Right lobe of liver (tissue), 4 donors: ENCODE measurements around the gene HEXD.

Experiments
- CTCF ChIP-seq, 4 donors: fragments of 200-600 bp in 3 of 4; fragments of 450-650 bp in 1 of 4; IDR thresholded peaks; one replicate each; pipeline versions ENCODE4 v1.5.1 to v1.8.0; 2016 to 2022; ENCODE audit warnings: antibody characterized with exemption in 4 of 4, mild to moderate bottlenecking in 2 of 4
- POLR2A ChIP-seq: fragments of 450-650 bp; IDR thresholded peaks from one replicate; pipeline ENCODE4 v1.6.1; 2017; ENCODE audit warnings: antibody characterized with exemption, mild to moderate bottlenecking
- donor health status: DM: no; HTN: no; CAD: no.
- donor health status: DM: no; HTN: no; CAD: no.
- donor health status: DM: no; HTN: yes; CAD: no.

- no peak for TF ChIP-seq CTCF (IDR thresholded peaks at IDR 0.05)
- no peak for TF ChIP-seq POLR2A
Measured at GRCh38 chr17:82374626-82375331, 43.4 kb upstream of the HEXD start.
